ENCODE data around the gene CLMP. TPM values are rescaled to one million over a fixed set of nuclear protein-coding genes. Genes with fewer than 3 reads are reported as not detected.

The CLMP gene
- total RNA-seq, 1 experiment from 2014 or later = 3.2 TPM

DNA sequence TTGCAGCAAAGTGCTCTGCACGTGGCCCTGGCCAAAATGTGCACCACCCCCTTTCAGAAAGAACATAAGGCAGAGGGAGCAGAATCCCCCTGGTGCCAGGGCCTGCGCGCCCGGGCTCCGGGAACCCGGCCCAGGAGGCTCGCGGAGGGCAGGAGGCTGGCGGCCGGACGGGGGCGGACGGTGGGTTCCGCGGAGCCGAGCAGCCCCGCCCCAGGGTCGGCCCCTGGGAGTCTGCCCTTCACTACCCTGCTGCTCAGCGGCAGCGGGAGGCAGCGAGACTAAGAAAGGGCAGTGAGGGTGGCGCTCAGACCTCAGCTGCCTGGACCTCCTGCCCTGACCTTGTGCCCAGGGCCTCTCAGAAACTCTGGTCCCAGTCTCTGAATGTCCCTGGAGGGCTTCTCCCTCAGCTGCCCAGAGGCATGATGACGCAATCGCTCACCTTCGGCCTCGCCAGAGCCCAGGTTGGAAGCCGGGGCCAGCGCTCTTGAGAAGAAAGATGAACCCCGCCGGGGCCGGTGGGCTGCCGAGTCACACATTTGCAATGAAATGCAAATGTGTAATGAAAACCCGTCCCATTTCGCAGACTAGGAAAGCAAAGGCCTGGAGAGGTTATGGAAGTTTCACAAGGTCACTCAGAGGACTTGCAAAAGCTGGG lies 1.1 kb upstream of the CLMP start:
- no peak overlapping the region for H2AFZ ChIP-seq (ENCODE audit: low read depth, low read length, poor library complexity, severe bottlenecking)
- no peak for ATAC-seq
- BruUV-seq (replicated peaks) = no TSS peak
- H4K20me1 ChIP-seq (ENCODE audit: insufficient read depth) = no peaks in the 10 kb centered on the region
- H3K4me2 ChIP-seq (ENCODE audit: low read length) = no peak overlapping the region
- no peak for DNase-seq (ENCODE audit: low read depth, low spot score)
- no peaks in the 10 kb centered on the region for H3K9me2 ChIP-seq (ENCODE audit: insufficient read depth)
- ChIA-PET POLR2A (no interaction called here), CTCF (no interaction called here), RAD21 (ENCODE audit: low non-redundant PET in 1 of 2, low total read pairs in 2 of 2, uncharacterized antibody in 2 of 2, unreplicated experiment in 2 of 2) (no interaction called here)
- peaks cover 5% of the 10 kb centered on the region; the same call in 1 of the 2 replicates for H3K27me3 ChIP-seq (ENCODE audit: insufficient read depth, low read length)
- no peak overlapping the region for H3K27ac ChIP-seq (ENCODE audit: low read depth, low read length)
- no peak overlapping the region for H3K4me3 ChIP-seq (replicated peaks in 1 of 2; ENCODE audit: low read depth in 1 of 2, low read length in 2 of 2)
- TF ChIP-seq, protein P1, sequence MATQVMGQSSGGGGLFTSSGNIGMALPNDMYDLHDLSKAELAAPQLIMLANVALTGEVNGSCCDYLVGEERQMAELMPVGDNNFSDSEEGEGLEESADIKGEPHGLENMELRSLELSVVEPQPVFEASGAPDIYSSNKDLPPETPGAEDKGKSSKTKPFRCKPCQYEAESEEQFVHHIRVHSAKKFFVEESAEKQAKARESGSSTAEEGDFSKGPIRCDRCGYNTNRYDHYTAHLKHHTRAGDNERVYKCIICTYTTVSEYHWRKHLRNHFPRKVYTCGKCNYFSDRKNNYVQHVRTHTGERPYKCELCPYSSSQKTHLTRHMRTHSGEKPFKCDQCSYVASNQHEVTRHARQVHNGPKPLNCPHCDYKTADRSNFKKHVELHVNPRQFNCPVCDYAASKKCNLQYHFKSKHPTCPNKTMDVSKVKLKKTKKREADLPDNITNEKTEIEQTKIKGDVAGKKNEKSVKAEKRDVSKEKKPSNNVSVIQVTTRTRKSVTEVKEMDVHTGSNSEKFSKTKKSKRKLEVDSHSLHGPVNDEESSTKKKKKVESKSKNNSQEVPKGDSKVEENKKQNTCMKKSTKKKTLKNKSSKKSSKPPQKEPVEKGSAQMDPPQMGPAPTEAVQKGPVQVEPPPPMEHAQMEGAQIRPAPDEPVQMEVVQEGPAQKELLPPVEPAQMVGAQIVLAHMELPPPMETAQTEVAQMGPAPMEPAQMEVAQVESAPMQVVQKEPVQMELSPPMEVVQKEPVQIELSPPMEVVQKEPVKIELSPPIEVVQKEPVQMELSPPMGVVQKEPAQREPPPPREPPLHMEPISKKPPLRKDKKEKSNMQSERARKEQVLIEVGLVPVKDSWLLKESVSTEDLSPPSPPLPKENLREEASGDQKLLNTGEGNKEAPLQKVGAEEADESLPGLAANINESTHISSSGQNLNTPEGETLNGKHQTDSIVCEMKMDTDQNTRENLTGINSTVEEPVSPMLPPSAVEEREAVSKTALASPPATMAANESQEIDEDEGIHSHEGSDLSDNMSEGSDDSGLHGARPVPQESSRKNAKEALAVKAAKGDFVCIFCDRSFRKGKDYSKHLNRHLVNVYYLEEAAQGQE (IDR thresholded peaks at IDR 0.05; ENCODE audit: low read depth) = no peak
- TF ChIP-seq RAD21 (IDR thresholded peaks at IDR 0.05; ENCODE audit: low read depth) = no peak
- H3K36me3 ChIP-seq (ENCODE audit: control insufficient read depth in 1 of 2, insufficient read depth in 2 of 2, low read length in 2 of 2) = no peaks in the 10 kb centered on the region
- no peak overlapping the region for H3K9ac ChIP-seq (ENCODE audit: low read length)
- no peaks in the 10 kb centered on the region for H3K79me2 ChIP-seq (ENCODE audit: insufficient read depth, low read length)
- peaks cover 0 to 23% of the 10 kb centered on the region in 2 experiments; a peak in 2 of 4 replicates for H3K4me1 ChIP-seq (ENCODE audit: control insufficient read depth in 1 of 2, insufficient read depth in 2 of 2, low read length in 2 of 2)
- no peaks in the 10 kb centered on the region for H3K9me3 ChIP-seq (ENCODE audit: control insufficient read depth in 1 of 2, insufficient read depth in 1 of 2, low read depth in 1 of 2, low read length in 2 of 2)
- intact Hi-C loops (cut with micrococcal nuclease) = no loop called here

DNA sequence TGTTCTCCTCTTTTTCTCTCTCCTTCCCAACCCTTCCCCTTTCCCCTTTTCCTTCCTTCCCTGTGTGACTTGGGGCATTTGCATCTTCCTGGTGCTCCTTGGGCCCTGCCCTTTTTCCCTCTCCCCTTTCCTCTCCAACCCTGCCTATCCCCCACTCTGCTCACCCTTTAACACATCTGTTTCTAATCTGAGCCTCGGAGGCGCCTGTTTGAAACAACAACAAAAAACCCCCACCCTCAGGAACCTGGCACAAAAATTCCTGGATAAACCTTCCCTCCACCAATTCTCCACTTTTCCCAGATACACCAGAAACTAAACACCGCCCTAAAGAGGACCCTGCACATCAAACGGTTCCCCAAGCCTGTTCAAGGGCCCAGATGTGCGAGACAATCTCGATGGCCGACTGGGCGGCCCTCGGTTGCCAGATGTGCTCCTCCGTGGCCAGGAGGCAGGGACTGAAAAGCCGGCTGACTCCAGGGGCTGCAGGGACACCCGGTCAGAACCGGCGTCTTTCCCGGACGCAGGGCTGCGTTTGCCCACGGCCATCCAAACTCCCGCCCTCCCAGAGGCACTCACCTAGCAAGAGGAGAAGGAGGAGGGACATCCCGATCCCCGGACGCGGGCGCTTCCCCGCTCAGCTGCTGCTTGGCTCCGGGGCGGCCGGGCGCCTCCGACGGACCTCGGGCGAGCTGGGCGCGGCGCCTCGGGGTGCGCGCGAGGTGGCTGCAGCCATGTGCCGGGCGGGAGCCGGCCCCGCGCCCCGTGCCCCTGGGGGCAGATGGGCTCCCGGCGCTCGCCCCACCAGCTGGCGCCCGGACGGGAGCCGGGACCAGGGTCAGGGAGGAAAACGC lies 486 bp downstream of the CLMP start:
- Histone ChIP-seq H3K79me2 (ENCODE audit: insufficient read depth, low read length) (no peaks in the 10 kb centered on the region), H3K4me2 (ENCODE audit: low read length) (peak overlapping the region; percentile 71), H3K4me3 (replicated peaks in 1 of 2; ENCODE audit: low read depth in 1 of 2, low read length in 2 of 2) (peak overlapping the region; percentile 38 to 54), H3K4me1 (ENCODE audit: control insufficient read depth in 1 of 2, insufficient read depth in 2 of 2, low read length in 2 of 2) (peaks cover 0 to 23% of the 10 kb centered on the region in 2 experiments; a peak in 2 of 4 replicates), H2AFZ (ENCODE audit: low read depth, low read length, poor library complexity, severe bottlenecking) (no peak overlapping the region), H4K20me1 (ENCODE audit: insufficient read depth) (no peaks in the 10 kb centered on the region), H3K9me2 (ENCODE audit: insufficient read depth) (no peaks in the 10 kb centered on the region), H3K27ac (ENCODE audit: low read depth, low read length) (peak overlapping the region; percentile 16; the same call in 1 of the 2 replicates), H3K9ac (ENCODE audit: low read length) (peak overlapping the region; percentile 53), H3K36me3 (ENCODE audit: control insufficient read depth in 1 of 2, insufficient read depth in 2 of 2, low read length in 2 of 2) (no peaks in the 10 kb centered on the region), H3K9me3 (ENCODE audit: control insufficient read depth in 1 of 2, insufficient read depth in 1 of 2, low read depth in 1 of 2, low read length in 2 of 2) (no peaks in the 10 kb centered on the region), H3K27me3 (ENCODE audit: insufficient read depth, low read length) (peaks cover 5% of the 10 kb centered on the region; the same call in 1 of the 2 replicates)
- ATAC-seq = peak; percentile 74
- ChIA-PET CTCF (no interaction called here), POLR2A (no interaction called here), RAD21 (ENCODE audit: low non-redundant PET in 1 of 2, low total read pairs in 2 of 2, uncharacterized antibody in 2 of 2, unreplicated experiment in 2 of 2) (no interaction called here)
- intact Hi-C loops (cut with micrococcal nuclease) = no loop called here
- DNase-seq (ENCODE audit: low read depth, low spot score) = no peak
- BruUV-seq (replicated peaks) = no TSS peak
- no peak for TF ChIP-seq EGR1 (IDR thresholded peaks at IDR 0.05; ENCODE audit: low read depth)
- TF ChIP-seq YY1 (IDR thresholded peaks at IDR 0.05; ENCODE audit: extremely low read depth, insufficient replicate concordance, low read depth, low read length) = no peak
- TF ChIP-seq, protein P2, sequence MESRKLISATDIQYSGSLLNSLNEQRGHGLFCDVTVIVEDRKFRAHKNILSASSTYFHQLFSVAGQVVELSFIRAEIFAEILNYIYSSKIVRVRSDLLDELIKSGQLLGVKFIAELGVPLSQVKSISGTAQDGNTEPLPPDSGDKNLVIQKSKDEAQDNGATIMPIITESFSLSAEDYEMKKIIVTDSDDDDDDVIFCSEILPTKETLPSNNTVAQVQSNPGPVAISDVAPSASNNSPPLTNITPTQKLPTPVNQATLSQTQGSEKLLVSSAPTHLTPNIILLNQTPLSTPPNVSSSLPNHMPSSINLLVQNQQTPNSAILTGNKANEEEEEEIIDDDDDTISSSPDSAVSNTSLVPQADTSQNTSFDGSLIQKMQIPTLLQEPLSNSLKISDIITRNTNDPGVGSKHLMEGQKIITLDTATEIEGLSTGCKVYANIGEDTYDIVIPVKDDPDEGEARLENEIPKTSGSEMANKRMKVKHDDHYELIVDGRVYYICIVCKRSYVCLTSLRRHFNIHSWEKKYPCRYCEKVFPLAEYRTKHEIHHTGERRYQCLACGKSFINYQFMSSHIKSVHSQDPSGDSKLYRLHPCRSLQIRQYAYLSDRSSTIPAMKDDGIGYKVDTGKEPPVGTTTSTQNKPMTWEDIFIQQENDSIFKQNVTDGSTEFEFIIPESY (IDR thresholded peaks at IDR 0.05; ENCODE audit: extremely low read depth, insufficient replicate concordance, low read length) = no peak
- TF ChIP-seq, protein P3, sequence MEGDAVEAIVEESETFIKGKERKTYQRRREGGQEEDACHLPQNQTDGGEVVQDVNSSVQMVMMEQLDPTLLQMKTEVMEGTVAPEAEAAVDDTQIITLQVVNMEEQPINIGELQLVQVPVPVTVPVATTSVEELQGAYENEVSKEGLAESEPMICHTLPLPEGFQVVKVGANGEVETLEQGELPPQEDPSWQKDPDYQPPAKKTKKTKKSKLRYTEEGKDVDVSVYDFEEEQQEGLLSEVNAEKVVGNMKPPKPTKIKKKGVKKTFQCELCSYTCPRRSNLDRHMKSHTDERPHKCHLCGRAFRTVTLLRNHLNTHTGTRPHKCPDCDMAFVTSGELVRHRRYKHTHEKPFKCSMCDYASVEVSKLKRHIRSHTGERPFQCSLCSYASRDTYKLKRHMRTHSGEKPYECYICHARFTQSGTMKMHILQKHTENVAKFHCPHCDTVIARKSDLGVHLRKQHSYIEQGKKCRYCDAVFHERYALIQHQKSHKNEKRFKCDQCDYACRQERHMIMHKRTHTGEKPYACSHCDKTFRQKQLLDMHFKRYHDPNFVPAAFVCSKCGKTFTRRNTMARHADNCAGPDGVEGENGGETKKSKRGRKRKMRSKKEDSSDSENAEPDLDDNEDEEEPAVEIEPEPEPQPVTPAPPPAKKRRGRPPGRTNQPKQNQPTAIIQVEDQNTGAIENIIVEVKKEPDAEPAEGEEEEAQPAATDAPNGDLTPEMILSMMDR (IDR thresholded peaks at IDR 0.05 in 2 of 3, conservative IDR thresholded peaks at IDR 0.05 in 1 of 3; ENCODE audit: borderline replicate concordance in 1 of 3, insufficient read depth in 1 of 3, low read depth in 2 of 3, low read length in 2 of 3) = no peak
- no peak for TF ChIP-seq EZH2phosphoT487 (IDR thresholded peaks at IDR 0.05; ENCODE audit: borderline replicate concordance)
- TF ChIP-seq, protein P4, sequence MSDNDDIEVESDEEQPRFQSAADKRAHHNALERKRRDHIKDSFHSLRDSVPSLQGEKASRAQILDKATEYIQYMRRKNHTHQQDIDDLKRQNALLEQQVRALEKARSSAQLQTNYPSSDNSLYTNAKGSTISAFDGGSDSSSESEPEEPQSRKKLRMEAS (IDR thresholded peaks at IDR 0.05) = no peak

Data from HCT116 (cell line).